Sigmoid colon (tissue), 7 donors: Measurements from ENCODE around the gene ENTREP1. TPM values are rescaled to one million over a fixed set of nuclear protein-coding genes. Genes with fewer than 3 reads are reported as not detected.

ENCODE experiments used
- DNase-seq: peaks from one replicate; pipeline ENCODE4 v3.0.0-alpha.2; 2019
- H3K27ac ChIP-seq, 4 donors: fragments of 200-600 bp; sonication (generic); one replicate each; pipeline ENCODE4 v1.5.1; 2016 to 2019; ENCODE audit warnings: mild to moderate bottlenecking in 1 of 4
- H3K27me3 ChIP-seq, 3 donors: fragments of 200-600 bp; sonication (generic); one replicate each; pipeline ENCODE4 v1.5.1; 2019; ENCODE audit warnings: mild to moderate bottlenecking in 1 of 3
- H3K36me3 ChIP-seq, 4 donors: fragments of 200-600 bp; sonication (generic); one replicate each; pipeline ENCODE4 v1.5.1; 2016 to 2019
- H3K4me1 ChIP-seq, 4 donors: fragments of 200-600 bp; sonication (generic); one replicate each; pipeline ENCODE4 v1.5.1; 2017 to 2019
- H3K4me3 ChIP-seq, 4 donors: fragments of 200-600 bp; sonication (generic); one replicate each; pipeline ENCODE4 v1.5.1; 2017 to 2019; ENCODE audit warnings: mild to moderate bottlenecking in 2 of 4, moderate library complexity in 1 of 4
- H3K9me3 ChIP-seq, 4 donors: fragments of 200-600 bp in 3 of 4; sonication (generic) in 3 of 4; one replicate each; pipeline versions ENCODE4 v1.5.1 to v1.6.1; 2013 to 2019
- EP300 ChIP-seq, 4 donors: sonication (generic); formaldehyde crosslinking; IDR thresholded peaks; one replicate each; pipeline ENCODE4 v1.6.1; 2017; ENCODE audit warnings: antibody characterized with exemption in 4 of 4
- POLR2A ChIP-seq, 2 donors: fragments of 450-650 bp; IDR thresholded peaks; one replicate each; pipeline ENCODE4 v1.6.1; 2016; ENCODE audit warnings: antibody characterized with exemption in 2 of 2, mild to moderate bottlenecking in 2 of 2, moderate library complexity in 2 of 2
- POLR2AphosphoS5 ChIP-seq, 4 donors: sonication (generic); formaldehyde crosslinking; IDR thresholded peaks; one replicate each; pipeline ENCODE4 v1.6.1; 2017; ENCODE audit warnings: antibody characterized with exemption in 4 of 4
- WGBS, 2 donors: extraction: QIAGEN DNeasy Blood & Tissue Kit; methylation state at CpG; one replicate each; pipeline ENCODE4 v1.1.7; 2013; 5-methylcytosine and 5-hydroxymethylcytosine counted together
- intact Hi-C: fragments of 100-400 bp; cut with DNase I; formaldehyde crosslinking; loops from one replicate; pipeline ENCODE4 v1.15.1; 2023
- polyA plus RNA-seq, 3 donors: library from polyadenylated mRNA; stranded (reverse); fragments of 200-250 nt; gene quantifications; one replicate each; pipeline ENCODE4 v1.2.3, GENCODE V29; 2013
- total RNA-seq, 4 donors: library from RNA; depleted of rRNA; stranded (reverse); fragments of >200 nt; gene quantifications; one replicate each; pipeline ENCODE4 v1.1.0, GENCODE V29; 2016
- TF ChIP-seq, protein P1 (sequence below), 4 experiments: fragments of 450-650 bp in 3 of 4; fragments of 200-600 bp in 1 of 4; IDR thresholded peaks; one replicate each; pipeline ENCODE4 v1.5.1; 2016 to 2019; ENCODE audit warnings: antibody characterized with exemption in 4 of 4, mild to moderate bottlenecking in 3 of 4, moderate library complexity in 2 of 4
- donor health status: healthy with polysubstance abuse.
- donor health status: Bipolar disorder and iron deficiency.
- donor health status: healthy.

ENTREP1 gene
- total and polyA plus RNA-seq, 7 donors = 1.2 to 81.9 (median 3.7) TPM; not detected in 1

DNA sequence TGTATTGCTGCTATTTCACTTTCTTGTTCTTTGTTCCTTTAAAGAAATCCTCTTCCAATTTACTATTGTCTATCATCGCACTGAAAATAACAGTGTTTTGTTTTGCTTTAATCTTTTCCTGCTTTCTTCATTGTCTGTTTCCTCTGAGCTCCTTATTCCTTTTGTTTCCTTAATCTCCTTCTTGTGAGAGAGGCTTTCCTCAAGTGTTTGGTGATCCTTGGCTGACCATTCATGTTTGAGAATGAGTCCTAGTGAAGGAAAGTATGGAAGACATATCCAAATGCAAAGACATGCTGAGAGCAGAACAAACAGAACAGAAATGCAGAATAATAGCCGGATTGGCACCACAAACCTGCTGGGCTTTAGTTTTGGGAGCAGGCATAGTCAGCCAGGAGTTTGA is 42.0 kb upstream of the ENTREP1 start:
- Histone ChIP-seq H3K36me3 (no peaks in the 10 kb centered on the region), H3K4me1 (no peaks in the 10 kb centered on the region), H3K27ac (no peak overlapping the region), H3K4me3 (no peak overlapping the region), H3K9me3 (no peaks in the 10 kb centered on the region), H3K27me3 (no peaks in the 10 kb centered on the region)
- no peak for TF ChIP-seq POLR2A (IDR thresholded peaks at IDR 0.05)
- TF ChIP-seq EP300 (IDR thresholded peaks at IDR 0.05) = no peak
- TF ChIP-seq, protein P1, sequence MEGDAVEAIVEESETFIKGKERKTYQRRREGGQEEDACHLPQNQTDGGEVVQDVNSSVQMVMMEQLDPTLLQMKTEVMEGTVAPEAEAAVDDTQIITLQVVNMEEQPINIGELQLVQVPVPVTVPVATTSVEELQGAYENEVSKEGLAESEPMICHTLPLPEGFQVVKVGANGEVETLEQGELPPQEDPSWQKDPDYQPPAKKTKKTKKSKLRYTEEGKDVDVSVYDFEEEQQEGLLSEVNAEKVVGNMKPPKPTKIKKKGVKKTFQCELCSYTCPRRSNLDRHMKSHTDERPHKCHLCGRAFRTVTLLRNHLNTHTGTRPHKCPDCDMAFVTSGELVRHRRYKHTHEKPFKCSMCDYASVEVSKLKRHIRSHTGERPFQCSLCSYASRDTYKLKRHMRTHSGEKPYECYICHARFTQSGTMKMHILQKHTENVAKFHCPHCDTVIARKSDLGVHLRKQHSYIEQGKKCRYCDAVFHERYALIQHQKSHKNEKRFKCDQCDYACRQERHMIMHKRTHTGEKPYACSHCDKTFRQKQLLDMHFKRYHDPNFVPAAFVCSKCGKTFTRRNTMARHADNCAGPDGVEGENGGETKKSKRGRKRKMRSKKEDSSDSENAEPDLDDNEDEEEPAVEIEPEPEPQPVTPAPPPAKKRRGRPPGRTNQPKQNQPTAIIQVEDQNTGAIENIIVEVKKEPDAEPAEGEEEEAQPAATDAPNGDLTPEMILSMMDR (IDR thresholded peaks at IDR 0.05) = no peak
- TF ChIP-seq POLR2AphosphoS5 (IDR thresholded peaks at IDR 0.05) = no peak
- no peak for DNase-seq
- intact Hi-C loops = no loop called here
- WGBS, 2 donors = 76 to 83% methylated on average over 2 of the region's 2 CpGs

DNA sequence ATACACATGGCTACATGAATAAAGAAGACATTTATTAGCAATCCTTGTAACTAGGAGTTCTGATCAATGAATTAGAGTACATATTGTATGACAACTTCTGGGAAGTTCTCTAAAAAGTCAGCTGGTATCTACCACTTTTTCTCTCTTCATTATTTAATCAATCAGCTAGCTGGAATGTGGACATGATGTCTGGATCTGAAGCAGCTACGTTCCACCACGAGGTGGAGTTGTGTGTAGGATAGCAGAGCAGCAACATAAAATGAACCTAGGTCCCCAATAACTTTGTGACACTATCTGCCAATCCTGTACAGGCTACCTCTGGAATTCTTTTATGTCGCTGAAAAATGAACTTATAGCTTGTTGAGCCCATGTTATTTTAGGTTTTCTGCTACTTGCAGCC is 32.9 kb upstream of the ENTREP1 start:
- Histone ChIP-seq H3K4me1 (peaks cover 0 to 13% (median 10%) of the 10 kb centered on the region in 4 donors), H3K9me3 (no peaks in the 10 kb centered on the region), H3K4me3 (no peak overlapping the region), H3K36me3 (no peaks in the 10 kb centered on the region), H3K27ac (no peak overlapping the region), H3K27me3 (no peaks in the 10 kb centered on the region)
- no peak for DNase-seq
- intact Hi-C loops = no loop called here
- 89 to 90% methylated on average over 3 of the region's 3 CpGs for WGBS, 2 donors
- TF ChIP-seq POLR2A (IDR thresholded peaks at IDR 0.05) = no peak
- no peak for TF ChIP-seq POLR2AphosphoS5 (IDR thresholded peaks at IDR 0.05)

DNA sequence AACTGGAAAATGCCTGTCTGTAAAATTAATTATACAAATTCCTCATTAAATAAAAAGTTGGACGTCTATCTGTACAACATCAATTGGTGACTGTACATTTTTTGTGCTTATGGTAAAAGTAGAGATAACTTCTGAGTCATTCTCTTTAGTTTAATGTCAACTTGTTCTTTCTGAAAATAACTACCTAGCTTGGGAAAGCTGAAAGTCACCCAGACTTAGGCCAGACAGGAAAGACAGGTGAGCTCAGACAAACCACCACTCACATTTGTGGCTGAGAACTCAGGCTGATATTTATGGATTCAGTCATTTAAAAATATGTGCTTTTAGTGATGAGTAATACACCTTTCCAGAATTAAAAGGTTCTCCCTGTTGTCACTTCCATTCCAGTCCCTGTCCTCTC is 31.9 kb upstream of the ENTREP1 start:
- Histone ChIP-seq H3K9me3 (no peaks in the 10 kb centered on the region), H3K27ac (no peak overlapping the region), H3K36me3 (no peaks in the 10 kb centered on the region), H3K4me3 (no peak overlapping the region), H3K27me3 (no peaks in the 10 kb centered on the region), H3K4me1 (peaks cover 0 to 16% (median 11%) of the 10 kb centered on the region in 4 donors)
- no peak for DNase-seq
- no peak for TF ChIP-seq EP300 (IDR thresholded peaks at IDR 0.05)
- 53 to 71% methylated on average over 1 of the region's 1 CpG for WGBS, 2 donors
- intact Hi-C loops = no loop called here

DNA sequence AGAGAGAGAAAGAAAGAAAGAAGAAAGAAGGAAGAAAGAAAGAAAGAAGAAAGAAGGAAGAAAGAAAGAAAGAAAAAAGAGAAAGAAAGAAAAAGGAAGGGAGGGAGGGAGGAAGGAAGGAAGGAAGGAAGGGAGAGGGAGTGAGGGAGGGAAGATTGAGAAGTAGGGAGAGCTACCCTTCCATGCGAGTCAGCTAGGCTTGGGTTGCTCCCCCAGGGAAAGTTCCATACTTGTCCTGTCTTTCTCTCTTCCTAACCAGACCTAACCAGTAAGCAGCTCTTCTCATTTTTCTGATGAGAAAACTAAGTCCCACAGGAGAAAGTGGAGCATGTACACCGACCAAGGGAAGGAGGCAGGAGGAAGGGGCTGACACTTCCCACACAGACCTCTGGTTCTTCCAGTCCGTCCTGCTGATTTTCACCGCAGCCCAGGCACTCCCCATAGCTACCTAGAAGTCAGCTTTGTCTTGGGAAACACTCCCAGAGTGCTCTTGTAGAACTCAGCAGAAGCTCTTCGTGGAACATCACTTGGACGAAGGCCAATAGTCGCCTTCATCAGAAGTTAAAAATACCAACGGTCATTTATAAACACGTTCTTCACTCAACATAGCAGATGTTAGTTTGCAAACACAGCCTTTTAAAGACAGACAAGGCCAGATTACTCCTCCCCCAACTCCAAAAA is 29.0 kb upstream of the ENTREP1 start:
- peak; percentile 66 for DNase-seq
- Histone ChIP-seq H3K4me1 (peaks cover 0 to 16% (median 11%) of the 10 kb centered on the region in 4 donors), H3K27ac (peak overlapping the region in 1 of 4 donors; percentile 52), H3K36me3 (no peaks in the 10 kb centered on the region), H3K27me3 (no peaks in the 10 kb centered on the region), H3K4me3 (no peak overlapping the region), H3K9me3 (peaks cover 0 to 3% (median 0%) of the 10 kb centered on the region in 4 donors)
- WGBS, 2 donors = 67 to 68% methylated on average over 9 of the region's 9 CpGs
- TF ChIP-seq POLR2A (IDR thresholded peaks at IDR 0.05) (no peak), POLR2AphosphoS5 (IDR thresholded peaks at IDR 0.05) (peak in 1 of 4 donors; percentile 7)
- intact Hi-C loops = no loop called here

DNA sequence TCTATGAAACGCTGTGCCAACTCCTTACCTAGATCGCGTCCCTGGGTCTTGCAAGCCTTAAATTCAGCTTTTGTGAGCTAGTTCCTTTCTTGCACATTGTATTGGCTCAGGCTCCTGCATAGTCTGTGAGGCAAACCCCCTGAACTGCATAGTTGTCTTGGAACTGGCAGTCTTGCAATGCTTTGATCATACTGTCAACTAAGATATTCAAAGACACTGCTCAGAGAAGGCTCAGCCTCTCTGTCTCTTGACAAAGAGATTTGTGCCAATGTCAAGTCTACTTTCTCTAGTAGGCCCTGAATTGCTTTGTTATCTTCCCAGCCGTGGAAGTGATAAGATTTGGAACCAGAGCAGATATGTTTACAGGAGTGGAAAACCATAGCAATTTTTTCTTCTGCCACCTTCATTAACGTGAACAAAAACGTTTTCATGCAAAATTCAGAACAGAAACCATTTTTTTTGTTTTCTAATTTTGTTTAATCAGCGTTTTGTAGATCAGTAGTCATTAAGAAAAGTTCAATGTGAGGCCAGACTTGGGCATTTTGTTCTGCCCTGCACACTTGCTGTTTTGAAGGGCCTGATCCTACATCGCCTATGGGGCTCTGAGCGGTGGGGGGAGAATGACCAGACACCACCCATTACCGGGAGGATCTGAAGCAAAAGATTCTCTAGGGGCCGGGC is 27.6 kb upstream of the ENTREP1 start:
- H3K9me3 ChIP-seq = peaks cover 0 to 3% (median 0%) of the 10 kb centered on the region in 4 donors
- H3K27ac ChIP-seq = no peak overlapping the region
- no peak overlapping the region for H3K4me3 ChIP-seq
- H3K4me1 ChIP-seq = peaks cover 0 to 16% (median 11%) of the 10 kb centered on the region in 4 donors
- no peak for TF ChIP-seq POLR2AphosphoS5 (IDR thresholded peaks at IDR 0.05)
- TF ChIP-seq, protein P1 (IDR thresholded peaks at IDR 0.05) = no peak
- WGBS, 2 donors = 86% methylated on average over 11 of the region's 11 CpGs
- no peak for DNase-seq
- no peaks in the 10 kb centered on the region for H3K27me3 ChIP-seq
- intact Hi-C loops = no loop called here
- H3K36me3 ChIP-seq = no peaks in the 10 kb centered on the region

DNA sequence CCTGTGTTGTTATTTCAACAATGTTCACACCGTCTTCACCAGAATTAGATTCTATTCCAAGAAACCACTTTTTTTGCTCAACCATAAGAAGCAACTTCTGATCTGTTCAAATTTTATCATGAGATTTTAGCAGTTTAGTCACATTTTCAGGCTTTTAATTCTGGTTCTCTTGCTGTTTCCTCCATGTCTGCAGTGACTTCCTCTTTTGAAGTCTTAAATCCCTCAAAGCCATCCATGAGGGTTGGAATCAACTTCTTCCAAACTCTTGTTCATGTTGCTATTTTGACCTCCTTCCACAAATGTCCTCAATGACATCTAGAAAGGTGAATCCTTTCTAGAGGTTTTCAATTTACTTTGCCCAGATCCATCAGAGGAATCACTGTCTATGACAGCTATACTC is 25.7 kb upstream of the ENTREP1 start:
- Histone ChIP-seq H3K27ac (no peak overlapping the region), H3K9me3 (peaks cover 0 to 3% (median 0%) of the 10 kb centered on the region in 4 donors), H3K27me3 (no peaks in the 10 kb centered on the region), H3K4me1 (peaks cover 0 to 16% (median 11%) of the 10 kb centered on the region in 4 donors), H3K36me3 (no peaks in the 10 kb centered on the region), H3K4me3 (no peak overlapping the region)
- WGBS, 2 donors = 42 to 77% methylated on average over 1 of the region's 1 CpG
- intact Hi-C loops = no loop called here
- TF ChIP-seq POLR2AphosphoS5 (IDR thresholded peaks at IDR 0.05) (no peak), POLR2A (IDR thresholded peaks at IDR 0.05) (no peak), EP300 (IDR thresholded peaks at IDR 0.05) (no peak)
- TF ChIP-seq, protein P1 (IDR thresholded peaks at IDR 0.05) = no peak
- DNase-seq = no peak
